Middle frontal gyrus (tissue), 1 donor: ENCODE results near the gene ANKRD52.
A peak's percentile ranks its signal among the peaks of the same experiment; 100 is the strongest.
"Not testable (repeated sequence)": the region's sequence is repeated elsewhere in the genome, so short reads cannot be mapped to it uniquely, and the experiment has no call there.

Experiments used
- DNase-seq: peaks from one replicate; pipeline ENCODE4 v3.0.0-alpha.2; 2015; ENCODE audit warnings: low spot score; ENCODE audit errors: extremely low spot score

ANKRD52 gene

DNA sequence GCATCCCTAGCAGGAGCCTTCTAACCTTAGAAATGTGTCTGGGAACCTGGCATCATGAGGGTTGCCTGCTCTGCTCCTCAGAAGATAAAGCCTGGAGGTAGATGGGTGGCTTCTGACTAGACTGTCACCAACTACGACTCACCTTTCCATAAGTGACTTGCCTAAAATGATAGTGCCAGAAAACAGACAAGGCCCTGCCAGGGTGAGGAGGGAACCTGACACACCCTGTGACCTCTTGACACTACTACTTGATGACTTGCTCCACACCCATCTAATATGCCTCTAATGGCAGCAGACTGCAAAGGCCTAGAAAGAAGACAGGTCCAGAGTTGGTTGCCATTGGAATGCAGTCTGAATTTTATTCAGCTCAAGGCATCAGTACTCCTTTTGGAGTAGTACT lies 45.8 kb downstream of the ANKRD52 start:
- DNase-seq: no peak

DNA sequence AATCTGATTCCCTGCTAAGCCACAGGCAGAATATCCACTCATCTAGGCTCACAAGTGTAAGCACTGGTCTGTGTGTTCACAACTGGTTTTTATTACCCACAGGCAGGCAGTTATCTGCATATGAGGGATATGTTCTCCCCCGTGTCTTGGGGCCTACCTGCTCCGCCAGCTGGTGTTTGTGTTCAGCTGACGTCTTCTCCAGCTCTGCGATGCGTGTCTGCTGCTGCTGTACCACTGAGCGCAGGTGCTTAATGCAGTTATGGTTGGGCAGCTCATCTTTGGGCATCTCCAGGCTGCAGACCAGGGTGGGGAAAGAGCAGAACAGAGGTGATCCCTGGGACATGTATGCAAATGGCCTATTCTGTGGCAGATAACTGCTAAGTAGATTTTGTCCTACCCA lies 50.2 kb downstream of the ANKRD52 start:
- no peak for DNase-seq

DNA sequence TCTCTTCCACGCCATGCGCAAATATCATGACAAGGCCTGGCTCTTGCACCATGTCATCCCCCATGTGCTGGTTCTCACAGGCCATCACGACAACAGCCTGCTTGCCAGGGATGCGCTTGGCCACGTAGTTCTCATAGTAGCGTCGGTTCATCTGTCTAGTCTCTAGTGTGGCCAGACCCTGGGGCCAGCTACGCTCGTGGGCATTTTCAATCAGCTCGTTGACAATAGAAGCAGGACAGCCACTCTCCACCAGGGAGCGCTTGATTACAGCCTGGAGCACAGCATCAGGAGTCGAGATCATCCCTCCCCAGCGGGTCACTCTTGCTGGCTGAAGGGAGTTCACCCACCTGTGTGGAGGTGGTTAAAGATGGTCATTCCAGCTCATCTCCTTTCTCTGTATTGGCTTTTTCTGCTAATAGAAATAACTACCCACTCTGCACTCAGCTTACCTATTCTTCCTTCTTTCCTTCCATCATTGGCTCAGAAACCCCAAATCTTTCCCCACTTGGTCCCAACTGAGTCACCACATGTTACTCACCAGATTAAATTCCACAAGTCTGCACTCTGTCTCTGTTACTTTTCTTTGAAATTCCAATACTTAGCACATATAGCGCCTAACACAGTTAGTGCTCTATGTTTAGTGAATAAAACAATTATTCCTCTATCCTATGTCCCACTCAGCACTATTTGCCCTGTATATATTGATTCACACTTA lies 51.6 kb downstream of the ANKRD52 start:
- no peak for DNase-seq

DNA sequence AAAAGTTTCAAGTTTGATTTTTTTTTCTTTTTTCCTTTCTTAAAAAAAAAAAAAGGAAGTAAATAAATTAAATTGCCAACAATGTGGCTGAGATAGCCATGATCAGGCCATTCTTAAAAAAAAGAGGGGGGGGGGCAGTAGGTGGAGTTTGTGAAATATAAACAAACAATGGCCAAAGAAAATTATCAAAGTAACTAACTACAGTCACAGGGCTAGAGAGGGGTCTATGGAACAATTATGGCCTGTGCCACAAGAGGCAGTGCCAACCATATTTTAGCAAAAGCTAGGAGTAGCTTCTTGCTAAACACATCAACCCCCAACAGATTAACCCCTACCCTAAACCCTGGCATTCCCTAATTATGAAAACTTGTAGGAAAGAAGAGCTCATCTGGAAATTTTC lies 52.7 kb downstream of the ANKRD52 start:
- no peak for DNase-seq

DNA sequence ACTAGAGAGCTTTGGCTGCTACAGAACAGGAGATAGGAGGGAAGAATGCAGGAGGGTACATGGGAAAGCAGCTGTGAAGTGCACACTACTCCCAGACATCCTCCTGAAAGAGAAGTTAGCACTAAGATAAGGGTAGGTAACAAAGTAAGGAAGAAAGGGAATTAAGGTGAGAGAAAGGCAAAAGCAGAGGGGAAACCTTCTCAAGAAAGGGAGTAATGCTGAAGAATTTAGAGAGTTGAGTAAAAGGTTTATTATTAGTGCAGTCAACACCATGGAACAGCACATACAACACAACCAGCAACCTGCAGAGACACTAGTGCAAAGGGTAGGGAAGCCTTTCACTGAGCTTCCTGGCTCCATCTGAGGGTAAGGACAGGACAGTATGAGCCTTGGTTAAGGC lies 53.9 kb downstream of the ANKRD52 start:
- no peak for DNase-seq

DNA sequence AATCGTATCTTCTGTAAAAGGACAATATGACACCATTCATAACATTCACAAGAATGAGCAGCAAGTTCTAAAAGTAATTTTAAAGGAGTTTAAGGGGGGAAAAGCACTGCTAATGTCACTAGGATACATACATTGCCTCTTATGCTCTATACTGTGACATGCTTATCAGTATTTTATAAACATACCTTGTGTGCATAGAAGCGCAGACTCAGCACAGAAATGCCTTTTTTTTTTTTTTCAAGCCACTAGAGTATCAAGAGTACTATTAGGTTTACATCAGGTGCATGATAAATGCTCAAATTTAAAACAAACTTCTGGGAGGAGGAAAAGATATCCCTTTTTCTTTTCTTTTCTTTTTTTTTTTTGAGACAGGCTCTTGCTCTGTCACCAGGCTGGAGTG lies 55.3 kb downstream of the ANKRD52 start:
- DNase-seq: no peak

DNA sequence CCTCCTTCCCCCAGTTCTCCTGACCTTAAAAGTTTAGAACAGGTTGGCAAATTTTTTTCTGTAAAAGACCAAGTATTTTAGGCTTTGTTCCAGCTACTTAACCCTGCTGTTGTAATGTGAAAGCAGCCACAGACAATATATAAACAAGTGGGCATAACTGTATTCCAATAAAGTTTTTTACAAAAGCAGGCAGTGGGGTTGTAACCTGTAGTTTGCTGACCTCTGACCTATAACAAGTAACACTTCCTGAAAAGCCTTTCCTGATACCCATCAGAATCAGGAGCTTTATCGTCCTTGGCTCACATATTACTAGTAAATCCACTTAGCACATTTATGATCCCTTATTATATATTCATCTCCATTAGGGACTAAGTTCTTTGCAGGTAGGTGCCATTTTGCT lies 55.8 kb downstream of the ANKRD52 start:
- DNase-seq: no peak

DNA sequence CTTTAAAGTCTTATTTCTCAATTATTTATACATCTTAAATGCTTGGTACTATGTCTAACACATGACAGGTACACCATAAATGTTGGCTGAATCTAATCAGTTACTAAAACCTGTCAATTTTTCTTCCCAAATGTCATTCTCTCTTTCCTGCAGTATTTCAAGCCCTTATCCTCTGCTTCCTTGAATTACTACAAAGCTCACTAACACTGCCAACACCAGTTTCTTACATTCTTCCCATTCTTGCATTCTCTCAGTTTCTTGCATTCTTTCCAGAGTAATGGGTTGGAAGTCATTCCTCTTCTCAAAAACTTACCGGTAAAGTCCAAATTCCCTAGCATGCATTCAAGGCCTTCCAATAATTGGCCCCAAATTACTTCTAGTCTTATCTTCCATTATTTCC lies 59.3 kb downstream of the ANKRD52 start:
- DNase-seq: no peak

DNA sequence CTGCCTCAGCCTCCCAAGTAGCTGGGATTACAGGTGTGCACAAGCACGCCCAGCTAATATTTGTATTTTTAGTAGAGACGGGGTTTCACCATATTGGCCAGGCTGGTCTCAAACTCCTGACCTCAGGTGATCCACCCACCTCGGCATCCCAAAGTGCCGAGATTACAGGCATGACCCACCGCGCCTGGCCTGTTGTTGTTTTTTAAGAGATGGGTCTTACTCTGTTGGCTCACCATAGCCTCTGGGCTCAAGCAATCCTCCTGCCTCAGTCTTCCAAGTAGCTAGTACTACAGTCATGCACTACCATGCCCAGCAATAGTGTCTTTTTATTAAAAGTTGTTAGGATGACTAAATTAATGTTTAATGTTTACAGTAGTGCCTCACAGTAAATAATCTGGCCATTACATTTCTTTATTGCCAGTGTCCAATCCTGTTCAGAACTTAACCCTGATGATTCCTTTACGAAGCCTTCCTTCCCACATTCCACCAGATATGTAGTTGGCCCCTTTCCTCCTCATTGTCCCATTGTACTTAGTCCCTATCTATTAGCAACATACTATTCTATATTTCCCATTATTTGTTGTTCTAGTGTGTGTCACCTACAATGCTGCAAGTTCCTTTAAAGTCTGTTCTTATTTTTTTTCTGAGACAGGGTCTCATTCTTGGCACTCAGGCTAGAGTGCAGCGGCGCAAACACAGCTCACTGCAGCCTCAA lies 60.1 kb downstream of the ANKRD52 start:
- DNase-seq: no peak

DNA sequence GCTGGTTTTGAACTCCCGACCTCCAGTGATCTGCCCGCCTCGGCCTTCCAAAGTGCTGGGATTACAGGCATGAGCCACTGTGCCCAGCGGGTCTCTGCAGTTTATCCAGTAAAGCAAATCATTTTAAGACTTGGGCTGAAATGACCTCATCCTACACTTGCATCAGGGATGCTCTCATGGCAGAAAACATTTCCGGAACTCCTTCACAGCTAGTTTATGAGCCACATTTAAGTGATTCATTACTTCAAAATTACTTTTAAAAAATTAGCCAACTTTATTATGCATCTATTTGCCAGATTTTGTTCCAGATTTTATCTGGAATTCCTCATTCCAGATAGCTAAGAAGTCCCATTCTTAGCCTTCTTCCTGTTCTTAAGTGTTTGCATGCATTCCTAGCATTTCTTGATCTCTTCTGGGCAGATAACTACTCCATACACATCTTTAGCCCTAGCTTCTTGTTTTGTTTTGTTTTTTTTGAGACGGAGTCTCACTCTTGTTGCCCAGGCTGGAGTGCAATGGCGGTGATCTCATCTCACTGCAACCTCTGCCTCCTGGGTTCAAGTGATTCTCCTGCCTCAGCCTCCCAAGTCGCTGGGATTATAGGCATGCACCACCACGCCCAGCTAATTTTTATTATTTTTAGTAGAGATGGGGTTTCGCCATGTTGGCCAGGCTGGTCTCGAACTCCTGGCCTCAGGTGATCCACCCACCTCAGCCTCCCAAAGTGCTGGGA lies 61.2 kb downstream of the ANKRD52 start:
- not testable (repeated sequence) for DNase-seq

DNA sequence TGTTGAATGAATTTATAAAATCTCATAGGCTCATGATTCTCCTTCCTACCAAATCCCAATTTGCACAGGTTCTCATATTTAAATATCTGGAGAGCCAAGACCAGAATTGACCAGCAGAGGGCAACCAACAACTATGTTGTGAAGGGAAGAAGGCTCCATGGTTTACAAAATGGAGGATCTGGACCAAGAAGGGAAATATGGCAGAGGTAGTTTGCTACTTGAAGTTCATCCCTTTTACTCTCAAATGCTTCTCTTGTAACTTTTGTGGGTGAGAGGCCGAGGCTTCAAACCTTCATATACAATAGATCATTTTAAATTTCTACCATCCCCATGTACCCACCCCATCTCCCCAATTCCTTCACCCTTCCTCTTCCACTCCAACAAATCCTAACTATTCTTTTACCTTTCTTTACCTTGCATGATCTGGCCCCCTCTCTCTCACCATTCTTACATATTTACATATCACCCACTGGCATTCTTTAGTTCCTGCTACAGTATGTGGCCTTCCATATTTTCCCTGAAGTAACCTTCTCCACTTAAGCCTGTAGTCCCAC lies 65.1 kb downstream of the ANKRD52 start:
- DNase-seq: peak; percentile 53

DNA sequence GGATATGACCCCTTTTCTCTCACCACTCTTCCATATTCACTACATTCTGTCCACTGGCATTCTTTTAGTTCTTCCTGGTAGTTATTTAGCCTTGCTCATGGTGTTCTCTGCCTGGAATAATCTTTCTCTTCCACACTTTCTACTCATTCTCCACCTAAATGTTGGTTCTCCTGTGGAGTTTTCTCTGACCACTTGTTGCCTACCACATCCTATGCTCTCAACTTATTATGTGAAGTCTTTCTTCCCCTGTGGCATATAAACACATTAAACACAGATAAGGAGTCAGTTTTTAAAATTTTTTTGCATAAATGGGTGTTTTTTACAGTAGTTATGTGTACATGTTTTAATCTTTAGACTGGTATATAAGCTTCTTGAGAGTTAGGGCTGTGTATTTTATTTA lies 65.6 kb downstream of the ANKRD52 start:
- DNase-seq: no peak

DNA sequence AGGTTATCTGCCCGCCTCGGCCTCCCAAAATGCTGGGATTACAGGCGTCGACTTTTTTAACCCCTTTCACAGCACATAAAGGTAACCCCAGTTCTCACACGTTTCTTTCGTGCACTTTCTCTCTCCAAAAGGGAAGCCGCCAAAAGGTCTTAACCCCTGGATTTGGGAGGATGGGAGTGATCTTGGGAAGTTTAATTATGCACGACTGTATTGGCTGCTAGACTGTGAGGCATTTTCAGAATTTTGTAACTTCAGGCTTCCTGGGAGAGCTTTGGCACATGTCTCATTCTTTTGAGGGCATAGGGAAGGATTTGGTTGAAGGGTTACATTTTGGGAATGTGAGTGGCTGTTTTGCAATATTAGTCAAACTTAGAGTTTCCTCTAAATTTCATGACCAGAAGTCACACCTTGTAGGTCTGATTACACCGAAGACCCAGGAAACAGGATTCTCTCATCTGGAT lies 67.5 kb downstream of the ANKRD52 start:
- no peak for DNase-seq

DNA sequence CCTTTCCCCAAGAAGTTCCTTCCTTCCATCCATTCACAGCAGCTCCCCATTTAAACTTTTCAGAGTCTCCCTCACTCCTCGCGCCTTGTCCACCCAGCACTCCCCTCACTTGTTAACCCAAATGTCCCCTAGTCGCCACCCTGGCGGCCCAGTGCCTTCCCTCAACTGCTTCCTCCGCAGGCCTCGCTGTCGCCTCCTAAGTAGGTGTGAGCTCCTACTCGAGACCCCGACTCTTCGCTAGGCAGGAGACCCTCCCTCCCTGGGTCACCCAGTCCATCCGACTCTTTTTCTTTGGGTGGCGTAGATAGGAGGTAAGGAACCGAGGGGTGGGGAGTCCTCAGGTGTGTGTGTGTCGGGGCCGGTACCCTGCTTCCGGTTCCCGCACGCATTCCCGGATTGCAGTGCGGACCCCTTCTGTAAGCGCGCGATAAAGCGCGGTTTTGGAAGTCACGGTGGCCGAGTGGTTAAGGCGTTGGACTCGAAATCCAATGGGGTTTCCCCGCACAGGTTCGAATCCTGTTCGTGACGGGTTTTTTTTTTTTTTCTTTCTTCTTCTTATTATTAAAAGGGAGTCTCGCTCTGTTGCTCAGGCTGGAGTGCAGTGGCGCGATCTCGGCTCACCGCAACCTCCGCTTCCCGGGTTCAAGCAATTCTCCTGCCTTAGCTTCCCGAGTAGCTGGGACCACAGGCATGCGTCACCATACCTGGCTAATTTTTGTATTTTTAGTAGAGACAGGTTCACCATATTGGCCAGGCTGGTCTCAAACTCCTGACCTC lies 68.1 kb downstream of the ANKRD52 start:
- peak; percentile 85 for DNase-seq

DNA sequence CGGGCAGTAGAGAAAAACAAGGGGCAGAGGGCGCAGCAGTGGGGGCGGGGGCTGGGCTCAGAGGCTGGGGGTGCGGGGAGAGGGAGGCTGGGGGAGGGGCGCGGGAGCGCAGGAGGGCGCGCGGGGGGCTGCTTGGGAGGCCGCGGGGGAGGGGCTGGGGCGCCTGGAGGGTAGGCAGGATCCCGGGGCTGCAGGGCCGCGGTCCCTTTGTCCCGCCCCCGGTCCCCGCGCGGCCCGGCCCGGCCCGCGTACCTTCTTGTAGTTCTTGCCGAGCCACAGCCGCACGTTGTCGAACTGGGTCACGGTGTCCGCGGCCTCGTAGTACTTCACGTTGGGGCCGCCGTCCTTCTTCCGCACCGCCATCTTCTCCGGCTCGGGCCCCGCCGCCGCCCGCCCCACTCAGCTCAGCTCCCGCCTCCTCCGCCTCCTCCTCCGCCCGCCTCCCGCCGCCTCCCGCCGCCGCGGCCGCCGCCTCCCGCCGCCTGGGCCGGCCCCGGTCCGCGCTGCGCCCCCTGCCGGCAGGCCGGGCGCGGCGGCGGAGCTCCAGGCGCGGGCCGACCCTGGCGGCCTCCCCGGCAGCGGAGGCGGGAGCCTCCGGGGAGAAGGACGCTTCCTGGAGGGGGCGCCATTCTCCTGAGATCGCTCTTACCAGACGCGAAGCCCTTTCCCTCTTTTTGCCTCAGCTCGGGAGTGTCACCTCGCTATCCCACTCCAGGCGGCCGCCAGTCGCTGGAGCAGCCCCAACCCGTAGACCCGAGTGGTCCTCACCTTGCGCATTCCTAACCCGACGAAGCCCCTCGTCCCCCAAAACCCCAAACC lies 68.9 kb downstream of the ANKRD52 start, which contains the start of gene SMARCC2:
SMARCC2 (minus strand) TSS at position 385 of the 819 bp plus-strand sequence; CDS start at position 363, 22 bp downstream.
- peak; percentile 68 for DNase-seq

DNA sequence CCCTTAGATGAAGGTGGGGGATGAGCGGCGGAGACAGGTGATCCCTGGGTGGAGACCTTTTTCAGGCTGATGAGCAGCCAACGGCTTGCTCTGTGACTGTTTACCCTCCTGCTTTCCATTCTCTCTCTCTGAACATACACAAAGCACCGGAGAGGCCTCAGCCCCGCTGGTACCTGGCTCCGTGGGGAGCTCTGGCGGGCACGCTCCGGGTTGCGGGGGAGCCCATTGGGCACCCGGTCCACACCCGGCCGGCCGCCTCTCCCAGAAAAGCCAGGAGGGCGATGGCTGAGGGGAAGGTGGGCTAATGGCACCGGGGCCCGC lies 69.4 kb downstream of the ANKRD52 start:
- DNase-seq: no peak

DNA sequence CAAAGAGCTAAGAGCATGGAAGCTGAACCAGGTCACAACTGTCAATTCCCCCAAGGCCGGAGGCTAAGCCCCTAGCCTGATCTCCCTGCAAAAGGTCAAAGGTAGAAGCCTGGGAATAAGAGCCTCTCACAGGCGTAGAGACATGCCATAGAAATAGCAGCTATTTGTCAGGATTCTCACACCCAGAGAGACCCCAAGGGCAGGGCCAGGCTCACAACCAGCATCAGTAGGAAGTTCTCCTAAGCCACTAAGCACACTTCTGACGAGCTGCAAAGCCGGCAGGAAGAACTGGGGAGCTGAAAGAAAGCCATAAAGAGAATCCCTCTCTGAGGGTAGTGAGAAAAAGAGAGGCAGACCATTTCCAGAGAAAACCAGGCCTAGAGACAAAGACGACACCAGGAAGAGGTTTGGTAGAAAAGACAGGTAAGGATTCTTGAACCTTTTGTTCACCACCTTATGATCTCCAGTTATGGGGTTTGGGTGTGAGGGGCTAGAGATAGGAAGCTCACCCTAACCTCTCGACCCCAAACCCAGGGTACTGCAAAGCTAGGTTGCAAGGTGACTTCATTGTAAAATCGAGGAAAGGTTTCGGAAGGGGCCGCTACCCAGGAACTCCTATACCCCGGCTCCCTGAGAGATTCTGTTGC lies 69.9 kb downstream of the ANKRD52 start:
- DNase-seq: no peak
